B cell (primary cell): Measurements from ENCODE around the gene ARMC12. TPM values are rescaled to one million over a fixed set of nuclear protein-coding genes. Genes with fewer than 3 reads are reported as not detected.
A peak's percentile ranks its signal among the peaks of the same experiment; 100 is the strongest.

ENCODE experiments used
- ATAC-seq: fragments of 200-7000 bp; cut with Tn5 transposase; one replicate; pipeline ENCODE4 v1.10.0; 2021; ENCODE audit warnings: low read depth, mild to moderate bottlenecking, moderate number of reproducible peaks, moderate library complexity
- CTCF ChIA-PET: fragments of 350-600 bp; sonication (Branson Sonifier 250); formaldehyde crosslinking; loops from one replicate; lab custom pipeline; 2021; ENCODE audit warnings: antibody characterized with exemption, inconsistent platforms; lab: Charles Lee
- POLR2A ChIA-PET: fragments of 350-600 bp; sonication (Branson Sonifier 250); formaldehyde crosslinking; loops from one replicate; lab custom pipeline; 2021; ENCODE audit warnings: antibody characterized with exemption; lab: Charles Lee
- DNase-seq: peaks from one replicate; pipeline ENCODE4 v3.0.0; 2013
- H2AFZ ChIP-seq: 2 replicates; pipeline ENCODE4 v1.6.1; 2012; ENCODE audit warnings: mild to moderate bottlenecking, low read depth, low read length; ENCODE audit not compliant: insufficient read depth, poor library complexity, severe bottlenecking
- H3K27ac ChIP-seq, 2 donors: 1 replicate in 1 of 2; 2 replicates in 1 of 2; pipeline ENCODE4 v1.5.1; 2012 to 2013; ENCODE audit warnings: low read length in 2 of 2, mild to moderate bottlenecking in 2 of 2, moderate library complexity in 1 of 2
- H3K27me3 ChIP-seq, 4 experiments: fragments of 200-600 bp in 1 of 4; sonication (generic) in 1 of 4; replicated peaks in 1 of 4; 1 replicate in 2 of 4; 2 replicates in 2 of 4; pipeline versions ENCODE4 v1.6.1 to v1.7.0; 2013 to 2016; ENCODE audit warnings: low read length in 3 of 4, mild to moderate bottlenecking in 2 of 4, mixed read lengths in 1 of 4, moderate library complexity in 1 of 4; ENCODE audit not compliant: insufficient read depth in 4 of 4, control insufficient read depth in 3 of 4; ENCODE audit errors: control extremely low read depth in 1 of 4
- H3K36me3 ChIP-seq, 2 experiments: replicated peaks in 1 of 2; 1 replicate in 1 of 2; 2 replicates in 1 of 2; pipeline versions ENCODE4 v1.6.1 to v1.7.1; 2013; ENCODE audit warnings: low read length in 1 of 2; ENCODE audit not compliant: insufficient read depth in 2 of 2, control insufficient read depth in 1 of 2; ENCODE audit errors: control extremely low read depth in 1 of 2, extremely low read depth in 1 of 2
- H3K4me1 ChIP-seq, 2 donors: fragments of 200-600 bp in 1 of 2; sonication (generic) in 1 of 2; 1 replicate in 1 of 2; 2 replicates in 1 of 2; pipeline versions ENCODE4 v1.5.1 to v1.6.1; 2013 to 2017; ENCODE audit warnings: low read length in 2 of 2; ENCODE audit not compliant: control insufficient read depth in 2 of 2, insufficient read depth in 2 of 2
- H3K4me2 ChIP-seq: replicated peaks from 2 replicates; pipeline ENCODE3; 2012; ENCODE audit warnings: mild to moderate bottlenecking, low read depth, low read length; ENCODE audit not compliant: poor library complexity, severe bottlenecking
- H3K4me3 ChIP-seq, 5 experiments: fragments of 200-600 bp in 1 of 5; sonication (generic) in 1 of 5; 1 replicate in 3 of 5; 2 replicates in 2 of 5; pipeline versions ENCODE4 v1.5.1 to v1.7.0; 2011 to 2016; ENCODE audit warnings: low read length in 4 of 5, mild to moderate bottlenecking in 4 of 5, low read depth in 2 of 5, control low read depth in 1 of 5, moderate library complexity in 1 of 5; ENCODE audit not compliant: insufficient read depth in 1 of 5; ENCODE audit errors: control extremely low read depth in 1 of 5, extremely low read depth in 1 of 5
- H3K79me2 ChIP-seq: fragments of 200-600 bp; sonication (generic); one replicate; pipeline ENCODE4 v1.6.0; 2016; ENCODE audit warnings: low read length; ENCODE audit not compliant: control insufficient read depth, insufficient read depth
- H3K9ac ChIP-seq: fragments of 200-600 bp; sonication (generic); 2 replicates; pipeline ENCODE4 v1.6.1; 2017; ENCODE audit warnings: mild to moderate bottlenecking, low read length, moderate library complexity
- H3K9me3 ChIP-seq, 3 donors: one replicate each; pipeline versions ENCODE4 v1.6.1 to v1.7.1; 2013; ENCODE audit warnings: low read length in 2 of 3; ENCODE audit not compliant: control insufficient read depth in 2 of 3, insufficient read depth in 1 of 3; ENCODE audit errors: control extremely low read depth in 1 of 3
- H4K20me1 ChIP-seq: 2 replicates; pipeline ENCODE4 v1.6.0; 2012; ENCODE audit warnings: mild to moderate bottlenecking, low read length; ENCODE audit not compliant: insufficient read depth, control insufficient read depth, poor library complexity, severe bottlenecking
- H3K27ac Mint-ChIP-seq: one replicate; pipeline ENCODE4 v1.8.0; 2021; ENCODE audit warnings: mixed read lengths
- H3K27me3 Mint-ChIP-seq: one replicate; pipeline ENCODE4 v1.8.0; 2021; ENCODE audit warnings: mixed read lengths
- H3K4me1 Mint-ChIP-seq: one replicate; pipeline ENCODE4 v1.8.0; 2021; ENCODE audit warnings: mixed read lengths
- H3K4me3 Mint-ChIP-seq: one replicate; pipeline ENCODE4 v1.8.0; 2021; ENCODE audit warnings: mixed read lengths
- H3K9me3 Mint-ChIP-seq: one replicate; pipeline ENCODE4 v1.8.0; 2022; ENCODE audit warnings: mixed read lengths; ENCODE audit not compliant: insufficient read depth
- CTCF ChIP-seq: fragments of 200-600 bp; IDR thresholded peaks from one replicate; pipeline ENCODE4 v1.8.0; 2022; ENCODE audit warnings: antibody characterized with exemption, mild to moderate bottlenecking
- EZH2 ChIP-seq: IDR thresholded peaks from 2 replicates; pipeline ENCODE4 v1.6.1; 2012; ENCODE audit warnings: borderline replicate concordance, low read depth, mild to moderate bottlenecking, moderate library complexity, low read length; ENCODE audit not compliant: insufficient read depth, poor library complexity, severe bottlenecking
- whole genome bisulfite sequencing: methylation state at CpG from one replicate; pipeline ENCODE4 v1.1.5; 2013; ENCODE audit warnings: missing lambda C conversion rate; ENCODE audit not compliant: insufficient coverage; 5-methylcytosine and 5-hydroxymethylcytosine counted together
- intact Hi-C: fragments of 100-400 bp; cut with micrococcal nuclease; formaldehyde crosslinking; loops from one replicate; pipeline ENCODE4 v1.10.0; 2022
- polyA plus RNA-seq: library from polyadenylated mRNA; depleted of rRNA; stranded (reverse); fragments of >200 nt; gene quantifications from 2 replicates; pipeline ENCODE4 v1.2.3, GENCODE V29; 2012
- total RNA-seq, 2 donors: library from RNA; stranded (reverse); fragments of 120-200 nt in 1 of 2; gene quantifications; 1 replicate in 1 of 2; 2 replicates in 1 of 2; pipeline versions ENCODE4 v1.2.3 to v1.2.4, GENCODE V29; 2013 to 2022

Gene ARMC12
- total and polyA plus RNA-seq, 2 donors (not counting 1 experiment from before 2014, with no cell fraction given) = 0.52 to 2.8 TPM

GRCh38 chr6:35722121-35722761 is 14.6 kb upstream of the ARMC12 start:
- Histone ChIP-seq H3K9me3 (no peaks in the 10 kb centered on the region), H3K27me3 (peaks cover 0 to 17% (median 5%) of the 10 kb centered on the region in 4 experiments), H4K20me1 (no peaks in the 10 kb centered on the region), H2AFZ (no peak overlapping the region), H3K79me2 (no peaks in the 10 kb centered on the region), H3K4me1 (peaks cover 45 to 68% of the 10 kb centered on the region in 2 donors), H3K4me2 (no peak overlapping the region), H3K4me3 (no peak overlapping the region), H3K9ac (no peak overlapping the region), H3K36me3 (no peaks in the 10 kb centered on the region), H3K27ac (no peak overlapping the region)
- Mint-ChIP-seq H3K4me3 (peak overlapping the region; percentile 18), H3K27me3 (peaks cover 6% of the 10 kb centered on the region), H3K4me1 (peaks cover 58% of the 10 kb centered on the region), H3K27ac (peak overlapping the region; percentile 32), H3K9me3 (no peaks in the 10 kb centered on the region)
- ATAC-seq = no peak
- no peak for TF ChIP-seq EZH2
- POLR2A ChIA-PET = no interaction called here
- intact Hi-C loops = no loop called here
- no peak for DNase-seq
- WGBS = 95% methylated on average over 10 of the region's 10 CpGs
- CTCF ChIA-PET = interaction anchor here (1.2 kb wide), 1 partner anchor 44 kb away, joined by 3 read pairs; no protein-coding TSS in a partner anchor

- no peak overlapping the region for H3K9ac ChIP-seq
- H3K4me1 Mint-ChIP-seq = peaks cover 55% of the 10 kb centered on the region
These were observed 13.2 kb upstream of the ARMC12 start for GRCh38 chr6:35723587-35723986.

More at GRCh38 chr6:35723587-35723986, 13.2 kb upstream of the ARMC12 start:
- Histone ChIP-seq H3K4me3 (no peak overlapping the region), H4K20me1 (no peaks in the 10 kb centered on the region), H3K4me1 (peaks cover 47 to 71% of the 10 kb centered on the region in 2 donors), H3K9me3 (no peaks in the 10 kb centered on the region), H3K4me2 (no peak overlapping the region), H2AFZ (no peak overlapping the region), H3K36me3 (no peaks in the 10 kb centered on the region), H3K27me3 (peaks cover 0 to 17% (median 5%) of the 10 kb centered on the region in 4 experiments), H3K79me2 (no peaks in the 10 kb centered on the region), H3K27ac (no peak overlapping the region)
- no peak overlapping the region for H3K4me3 Mint-ChIP-seq
- WGBS = no CpG with 5 or more reads among the region's 2 CpGs
- H3K27me3 Mint-ChIP-seq = peaks cover 6% of the 10 kb centered on the region
- CTCF ChIA-PET = interaction anchor here (1.0 kb wide), 1 partner anchor 10 kb away, joined by 3 read pairs; no protein-coding TSS in a partner anchor
- no peak for DNase-seq
- no peaks in the 10 kb centered on the region for H3K9me3 Mint-ChIP-seq
- TF ChIP-seq CTCF = no peak
- no peak for TF ChIP-seq EZH2
- H3K27ac Mint-ChIP-seq = peak overlapping the region; percentile 32
- intact Hi-C loops = no loop called here
- no peak for ATAC-seq
- POLR2A ChIA-PET = no interaction called here
